Activated CD4-positive, alpha-beta T cell treated with anti-CD3 and anti-CD28 coated beads, Interleukin-2, Interleukin-4, amounts not matched to agents 100 ng/mL and 50 ng/mL, durations not matched to agents 16 hours and 8 hours (primary cell): Measurements from ENCODE around the gene UAP1L1.

Experiments
- DNase-seq: peaks from one replicate; pipeline ENCODE4 v3.0.0-alpha.2; 2020; ENCODE audit warnings: low spot score

The UAP1L1 gene

DNA sequence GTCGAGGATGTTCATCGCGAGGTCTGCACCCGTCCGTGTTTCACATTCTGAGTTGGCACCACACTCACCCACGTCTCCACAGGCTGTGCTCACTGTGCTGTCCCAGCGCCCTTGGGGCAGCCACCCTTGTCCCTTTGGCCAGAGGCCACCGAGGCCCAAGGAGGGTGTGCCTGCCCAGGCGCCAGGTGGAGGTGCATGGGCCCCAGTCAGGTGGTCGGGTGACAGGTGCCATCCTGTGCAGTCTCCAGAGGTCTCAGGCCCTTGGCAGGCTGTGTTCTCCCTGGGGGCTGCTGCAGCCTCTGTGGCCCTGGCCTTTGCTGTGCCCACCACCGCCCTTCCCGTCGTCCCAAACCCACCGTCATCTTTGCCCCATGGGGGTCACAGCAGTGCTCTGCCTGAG is 21.9 kb downstream of the UAP1L1 start:
- DNase-seq = no peak

DNA sequence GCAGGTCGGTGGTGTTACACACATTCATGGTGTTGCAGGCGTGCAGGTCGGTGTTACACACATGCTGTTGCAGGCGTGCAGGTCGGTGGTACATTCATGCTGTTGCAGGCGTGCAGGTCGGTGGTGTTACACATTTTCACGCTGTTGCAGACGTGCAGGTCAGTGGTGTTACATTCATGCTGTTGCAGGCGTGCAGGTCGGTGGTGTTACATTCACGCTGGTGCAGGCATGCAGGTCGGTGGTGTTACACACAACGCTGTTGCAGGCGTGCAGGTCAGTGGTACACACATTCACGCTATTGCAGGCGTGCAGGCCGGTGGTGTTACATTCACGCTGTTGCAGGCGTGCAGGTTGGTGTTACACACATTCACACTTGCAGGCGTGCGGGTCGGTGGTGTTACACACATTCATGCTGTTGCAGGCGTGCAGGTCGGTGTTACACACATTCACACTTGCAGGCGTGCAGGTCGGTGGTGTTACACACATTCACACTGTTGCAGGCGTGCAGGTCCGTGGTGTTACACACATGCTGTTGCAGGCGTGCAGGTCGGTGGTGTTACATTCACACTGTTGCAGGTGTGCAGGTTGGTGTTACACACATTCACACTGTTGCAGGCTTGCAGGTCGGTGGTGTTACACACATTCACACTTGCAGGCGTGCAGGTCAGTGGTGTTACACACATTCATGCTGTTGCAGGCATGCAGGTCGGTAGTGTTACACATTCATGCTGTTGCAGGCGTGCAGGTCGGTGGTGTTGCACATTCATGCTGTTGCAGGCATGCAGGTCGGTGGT is 26.1 kb downstream of the UAP1L1 start:
- DNase-seq = no peak

DNA sequence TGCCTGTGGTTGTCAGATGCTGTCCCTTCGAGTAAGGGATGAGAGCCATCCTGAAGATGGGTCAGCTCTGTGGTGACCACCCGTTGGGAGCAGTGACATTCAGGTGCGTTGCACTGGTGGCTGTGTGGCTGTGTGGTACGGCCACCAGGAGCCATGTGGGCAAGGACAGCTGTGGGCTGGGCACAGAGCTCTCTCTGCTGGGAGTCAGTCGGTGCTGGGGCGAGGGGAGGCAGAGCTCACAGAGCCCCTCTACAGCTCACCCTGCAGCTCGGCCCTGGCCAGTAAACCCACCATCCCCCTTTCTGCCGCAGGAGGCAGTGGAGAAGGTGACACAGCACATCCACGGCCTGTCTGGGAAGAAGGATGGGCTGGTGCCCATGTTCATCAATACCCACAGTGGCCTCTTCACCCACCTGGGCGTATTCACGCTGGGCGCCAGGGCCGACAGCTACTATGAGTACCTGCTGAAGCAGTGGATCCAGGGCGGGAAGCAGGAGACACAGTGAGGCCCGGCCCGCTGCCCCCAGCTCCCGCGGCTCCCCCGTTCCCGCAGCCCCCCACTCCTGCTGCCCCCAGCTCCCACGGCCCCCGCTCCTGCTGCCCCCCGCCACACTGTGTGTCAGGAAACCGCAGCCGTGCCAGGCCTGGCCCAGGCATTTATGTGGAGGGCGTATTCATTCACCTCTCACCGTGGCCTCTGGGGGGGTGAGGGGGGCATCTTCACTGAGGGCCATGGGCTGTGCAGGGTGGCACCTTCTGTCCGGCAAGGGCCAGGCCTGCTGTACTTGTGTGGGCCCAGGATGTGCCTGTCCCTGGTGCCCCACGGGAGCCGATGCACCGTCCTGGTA is 28.7 kb downstream of the UAP1L1 start:
- no peak for DNase-seq

DNA sequence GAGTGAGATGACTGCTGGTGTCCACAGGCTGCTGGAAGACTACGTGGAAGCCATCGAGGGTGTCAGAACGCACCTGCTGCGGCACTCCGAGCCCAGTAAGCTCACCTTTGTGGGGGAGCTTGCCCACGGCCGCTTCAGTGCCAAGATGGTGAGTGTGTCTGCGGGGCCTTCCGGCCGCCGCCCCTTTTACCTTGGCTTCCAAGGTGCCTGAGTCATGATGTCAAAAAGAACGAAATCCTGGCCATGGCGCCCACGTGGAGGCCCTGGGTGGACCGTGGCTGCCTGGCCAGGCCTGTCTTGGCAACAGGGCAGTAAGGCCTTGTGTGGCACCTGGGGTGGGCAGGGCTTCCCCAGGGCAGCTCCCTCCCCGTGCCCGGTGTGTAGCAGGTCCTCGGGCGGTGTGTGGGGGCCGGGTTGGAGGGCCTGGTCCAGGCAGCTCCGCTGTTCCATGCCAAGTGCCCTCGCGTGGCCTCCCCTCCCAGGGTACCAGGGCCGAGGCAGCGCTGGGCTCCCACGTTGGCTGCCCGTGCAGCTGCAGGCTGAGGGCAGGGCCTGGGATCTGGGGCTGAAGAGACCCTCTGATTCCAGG is 29.4 kb downstream of the UAP1L1 start:
- DNase-seq = no peak

DNA sequence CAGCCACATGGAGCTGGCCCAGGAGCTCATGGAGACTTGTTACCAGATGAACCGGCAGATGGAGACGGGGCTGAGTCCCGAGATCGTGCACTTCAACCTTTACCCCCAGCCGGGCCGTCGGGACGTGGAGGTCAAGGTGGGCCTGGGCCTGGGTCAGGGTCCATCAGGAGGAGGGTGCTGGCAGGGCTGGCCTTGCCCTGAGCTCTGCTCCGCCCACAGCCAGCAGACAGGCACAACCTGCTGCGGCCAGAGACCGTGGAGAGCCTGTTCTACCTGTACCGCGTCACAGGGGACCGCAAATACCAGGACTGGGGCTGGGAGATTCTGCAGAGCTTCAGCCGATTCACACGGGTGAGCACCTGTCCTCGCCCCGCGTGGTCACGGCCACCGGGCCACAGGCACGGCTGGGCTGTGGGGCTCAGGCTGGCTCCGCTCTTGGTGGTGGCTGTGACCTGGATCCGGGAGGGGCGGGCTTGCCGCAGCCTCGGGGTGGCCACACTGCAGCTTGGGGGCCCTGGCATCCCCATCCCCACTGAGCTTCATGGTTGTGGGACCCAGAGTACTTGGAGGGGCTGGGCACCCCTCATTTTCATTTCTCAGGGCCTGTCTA is 30.1 kb downstream of the UAP1L1 start:
- DNase-seq = no peak

DNA sequence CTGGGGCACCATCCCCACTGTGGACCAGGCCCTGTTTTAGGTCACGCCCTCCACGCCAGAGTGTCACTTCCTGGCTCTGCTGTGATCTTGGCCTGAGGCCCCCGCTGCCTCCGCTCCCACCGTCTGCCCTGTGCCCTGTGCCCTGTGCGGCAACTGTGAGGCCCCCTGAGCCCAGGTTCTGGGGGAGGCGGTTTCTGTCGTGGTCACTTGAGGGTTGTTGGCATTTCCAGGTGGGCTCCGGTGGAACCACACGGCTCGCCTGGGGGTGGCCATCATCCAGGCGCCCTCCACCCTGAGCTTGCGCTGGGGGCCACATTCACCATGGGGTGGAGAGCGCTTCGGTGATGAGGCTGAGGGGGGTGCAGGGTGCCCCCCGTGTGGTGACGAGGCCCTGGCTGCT is 30.7 kb downstream of the UAP1L1 start:
- DNase-seq = no peak

DNA sequence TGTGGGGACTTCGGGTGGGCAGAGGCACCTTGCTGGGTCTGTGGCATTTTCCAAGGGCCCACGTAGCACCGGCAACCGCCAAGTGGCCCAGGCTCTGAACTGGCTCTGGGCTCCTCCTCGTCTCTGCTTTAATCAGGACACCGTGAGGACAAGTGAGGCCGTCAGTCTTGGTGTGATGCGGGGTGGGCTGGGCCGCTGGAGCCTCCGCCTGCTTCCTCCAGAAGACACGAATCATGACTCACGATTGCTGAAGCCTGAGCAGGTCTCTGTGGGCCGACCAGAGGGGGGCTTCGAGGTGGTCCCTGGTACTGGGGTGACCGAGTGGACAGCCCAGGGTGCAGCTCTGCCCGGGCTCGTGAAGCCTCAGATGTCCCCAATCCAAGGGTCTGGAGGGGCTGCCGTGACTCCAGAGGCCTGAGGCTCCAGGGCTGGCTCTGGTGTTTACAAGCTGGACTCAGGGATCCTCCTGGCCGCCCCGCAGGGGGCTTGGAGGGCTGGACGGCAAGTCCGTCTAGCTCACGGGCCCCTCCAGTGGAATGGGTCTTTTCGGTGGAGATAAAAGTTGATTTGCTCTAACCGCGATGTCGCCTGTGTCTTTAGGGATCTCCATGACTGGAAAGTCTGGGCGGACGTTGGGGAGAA is 31.4 kb downstream of the UAP1L1 start:
- no peak for DNase-seq

DNA sequence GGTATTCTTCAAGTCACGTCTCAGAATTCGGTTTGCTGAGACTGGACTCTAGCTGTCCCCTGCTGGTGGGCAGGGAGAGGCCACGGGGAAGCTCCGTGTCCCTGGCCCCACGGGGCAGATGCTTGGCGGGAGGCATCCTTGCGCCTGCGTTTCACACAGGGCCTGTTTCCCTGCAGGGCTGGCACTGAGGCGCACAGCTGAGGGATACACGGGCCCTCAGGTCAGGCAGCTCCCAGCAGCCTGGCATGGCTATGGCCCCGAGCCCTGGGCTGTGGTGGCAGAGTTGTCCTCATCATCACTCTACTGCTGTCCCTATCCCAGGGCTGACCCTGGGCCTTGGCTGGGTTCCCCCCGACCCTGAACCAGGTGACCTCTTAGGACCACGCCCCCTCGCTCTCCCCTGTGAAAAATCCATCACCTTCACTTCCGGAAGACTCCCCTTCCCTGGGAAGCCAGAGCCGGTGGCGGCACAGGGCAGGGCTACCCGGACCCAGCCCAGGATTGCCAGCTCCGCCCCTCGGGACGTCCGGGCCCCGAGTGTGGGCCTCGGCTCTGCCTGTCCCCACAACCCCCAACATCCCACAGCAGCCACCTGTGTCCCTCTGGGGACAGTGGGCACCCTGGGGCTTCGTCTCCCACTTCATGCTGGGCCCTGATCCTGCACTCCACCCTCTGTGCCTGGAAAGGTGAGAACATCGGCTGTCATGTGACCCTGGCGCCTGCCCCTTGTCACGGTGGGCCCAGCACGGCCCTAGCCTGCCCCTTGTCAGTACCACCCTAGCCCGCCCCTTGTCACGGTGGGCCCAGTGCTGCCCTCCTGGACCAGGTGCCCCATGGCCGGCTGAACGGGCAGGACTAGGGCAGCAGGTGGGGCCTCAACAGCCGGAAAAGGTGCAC is 32.2 kb downstream of the UAP1L1 start:
- DNase-seq = no peak

DNA sequence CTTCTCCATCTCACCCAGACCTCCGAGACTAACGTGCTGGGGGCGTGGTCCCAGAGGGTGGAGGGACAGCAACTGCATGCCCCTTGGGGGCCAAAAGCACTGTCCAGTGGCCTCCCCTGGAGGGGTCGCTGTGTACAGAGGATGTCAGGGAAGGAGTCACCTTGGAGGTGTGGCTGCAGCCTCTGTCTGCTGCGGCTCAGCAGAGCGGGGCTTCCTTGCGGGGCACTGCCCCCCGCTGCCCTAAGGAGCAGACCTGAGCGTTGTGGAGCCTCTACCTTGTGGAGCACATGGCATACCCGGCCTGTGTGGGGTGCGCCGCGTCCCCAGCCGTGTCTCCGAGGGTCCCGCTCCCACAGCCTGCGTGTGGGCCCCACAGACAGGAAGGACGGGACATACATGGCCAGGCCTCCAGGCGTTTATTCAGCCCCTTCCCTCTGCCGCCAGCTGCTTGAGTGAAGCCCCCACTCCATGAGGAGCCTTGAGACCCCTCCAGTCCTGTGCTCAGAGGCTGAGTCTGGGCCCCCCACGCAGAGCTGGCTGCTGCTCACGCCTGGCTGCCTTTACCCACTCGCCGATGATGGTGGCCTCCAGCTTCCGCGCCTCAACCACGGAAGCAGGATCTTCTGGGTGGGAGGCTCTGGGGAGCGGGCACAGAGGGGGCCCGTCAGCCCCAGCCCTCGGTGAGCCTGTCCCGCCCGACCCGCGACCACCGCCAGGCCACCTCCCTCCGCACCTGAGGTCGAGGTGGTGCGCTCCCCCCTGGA is 33.0 kb downstream of the UAP1L1 start:
- DNase-seq = no peak

DNA sequence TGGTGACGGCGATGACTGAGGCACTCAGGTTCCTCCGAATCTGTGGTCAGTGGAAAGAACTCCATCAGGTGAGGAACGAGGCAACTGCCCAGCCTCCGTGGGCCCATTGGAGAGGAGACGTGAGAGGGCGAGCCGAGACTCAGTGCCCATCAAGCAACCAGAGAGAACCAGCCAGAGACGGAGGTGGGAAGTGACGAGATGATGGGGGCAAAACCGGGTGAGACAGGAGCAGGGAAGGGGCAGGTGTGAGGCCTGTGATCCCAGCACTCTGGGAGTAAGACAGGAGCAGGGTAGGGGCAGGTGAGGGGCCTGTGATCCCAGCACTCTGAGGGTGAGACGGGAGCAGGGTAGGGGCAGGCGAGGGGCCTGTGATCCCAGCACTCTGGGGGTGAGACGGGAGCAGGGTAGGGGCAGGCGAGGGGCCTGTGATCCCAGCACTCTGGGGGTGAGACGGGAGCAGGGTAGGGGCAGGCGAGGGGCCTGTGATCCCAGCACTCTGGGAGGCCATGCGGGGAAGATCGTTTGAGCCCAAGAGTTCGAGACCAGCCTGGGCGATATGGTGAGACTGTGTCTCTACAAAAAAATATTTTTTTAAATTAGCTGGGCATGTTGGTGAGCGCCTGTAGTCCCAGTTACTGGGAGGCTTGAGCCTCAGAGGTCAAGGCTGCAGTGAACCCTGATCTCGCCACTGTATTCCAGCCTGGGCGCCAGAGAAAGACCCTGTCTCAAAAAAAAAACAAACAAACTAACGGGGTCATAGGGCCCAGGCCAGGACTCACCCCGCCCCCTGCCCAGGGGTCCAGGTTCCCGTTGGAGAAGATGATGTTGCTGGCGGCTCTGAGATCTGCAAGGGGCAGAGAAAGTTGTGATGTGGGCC is 33.8 kb downstream of the UAP1L1 start:
- no peak for DNase-seq

DNA sequence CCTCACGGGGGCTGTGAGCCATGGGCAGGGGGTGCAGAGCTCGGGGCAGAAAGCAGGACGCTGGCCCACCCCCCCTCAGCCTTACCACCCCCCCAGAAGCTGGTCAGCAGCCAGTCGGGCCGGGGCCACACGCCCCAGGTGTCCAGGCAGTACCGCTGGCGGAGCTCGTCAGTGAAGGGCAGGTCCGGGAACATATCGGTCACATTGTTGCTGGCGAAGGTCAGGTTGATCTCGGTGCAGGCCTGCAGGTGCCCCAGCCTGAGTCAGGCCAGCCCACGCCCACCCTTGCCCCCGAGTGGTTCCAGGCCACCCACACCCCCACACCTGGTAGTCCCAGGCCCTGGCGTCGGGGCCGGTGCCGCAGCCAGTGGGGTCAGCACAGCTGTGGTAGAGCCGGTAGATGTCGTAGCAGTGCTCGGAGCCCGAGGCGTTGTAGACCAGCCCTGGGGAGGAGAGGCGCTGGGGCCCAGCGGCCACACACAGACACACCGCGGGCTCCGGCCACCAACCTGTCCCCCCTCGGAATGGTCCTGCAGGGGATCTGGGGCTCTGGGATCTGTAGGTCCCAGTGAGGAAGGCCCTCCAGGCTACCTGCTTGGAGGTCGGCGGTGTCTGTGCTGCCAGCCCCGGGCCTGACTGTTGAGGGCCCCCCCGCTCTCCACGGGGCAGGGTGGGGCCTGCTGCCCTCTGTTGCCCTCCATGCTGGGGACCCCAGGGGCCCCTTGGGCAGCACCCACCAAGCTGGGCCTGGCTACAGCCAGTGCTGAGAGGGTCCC is 34.7 kb downstream of the UAP1L1 start:
- DNase-seq = no peak

DNA sequence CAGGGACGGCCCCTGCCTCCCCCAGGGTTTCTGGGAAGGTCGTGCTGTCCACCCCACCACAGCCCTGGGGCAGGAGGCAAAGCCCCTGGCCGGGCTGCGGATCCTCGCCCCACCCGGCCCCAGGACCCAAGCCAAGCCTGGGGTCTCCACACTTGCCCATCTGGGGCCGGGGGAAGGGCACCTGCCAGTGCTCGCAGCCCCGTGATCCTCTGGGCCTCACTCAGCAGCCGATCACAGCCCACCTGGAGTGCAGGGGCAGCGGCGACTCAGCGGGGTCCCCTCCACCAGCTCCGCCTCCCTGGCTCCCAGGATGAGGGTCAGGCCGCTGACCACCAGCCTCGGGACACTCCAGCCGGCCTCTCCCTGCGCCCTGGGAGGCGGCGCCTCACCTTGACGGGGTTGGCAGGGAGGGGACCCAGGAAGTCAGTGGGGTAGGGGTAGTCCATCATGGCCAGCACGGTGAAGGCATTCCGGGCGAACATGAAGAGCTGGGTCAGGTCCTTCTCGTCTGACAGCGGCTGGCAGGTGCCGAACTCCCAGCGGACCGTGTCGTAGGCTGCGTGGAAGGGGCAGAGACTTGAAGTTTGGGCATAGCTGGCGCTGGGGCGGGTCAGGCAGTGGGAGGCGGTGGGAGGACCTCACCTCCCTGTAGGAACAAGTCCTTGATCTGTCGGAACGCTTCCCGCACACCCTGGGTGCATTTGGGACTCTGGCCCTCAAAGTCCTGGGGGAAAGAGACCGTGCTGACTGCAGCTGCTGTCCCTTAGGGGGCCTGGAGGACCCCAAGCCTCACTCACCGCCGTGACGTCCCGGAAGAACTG is 35.5 kb downstream of the UAP1L1 start:
- DNase-seq = no peak

DNA sequence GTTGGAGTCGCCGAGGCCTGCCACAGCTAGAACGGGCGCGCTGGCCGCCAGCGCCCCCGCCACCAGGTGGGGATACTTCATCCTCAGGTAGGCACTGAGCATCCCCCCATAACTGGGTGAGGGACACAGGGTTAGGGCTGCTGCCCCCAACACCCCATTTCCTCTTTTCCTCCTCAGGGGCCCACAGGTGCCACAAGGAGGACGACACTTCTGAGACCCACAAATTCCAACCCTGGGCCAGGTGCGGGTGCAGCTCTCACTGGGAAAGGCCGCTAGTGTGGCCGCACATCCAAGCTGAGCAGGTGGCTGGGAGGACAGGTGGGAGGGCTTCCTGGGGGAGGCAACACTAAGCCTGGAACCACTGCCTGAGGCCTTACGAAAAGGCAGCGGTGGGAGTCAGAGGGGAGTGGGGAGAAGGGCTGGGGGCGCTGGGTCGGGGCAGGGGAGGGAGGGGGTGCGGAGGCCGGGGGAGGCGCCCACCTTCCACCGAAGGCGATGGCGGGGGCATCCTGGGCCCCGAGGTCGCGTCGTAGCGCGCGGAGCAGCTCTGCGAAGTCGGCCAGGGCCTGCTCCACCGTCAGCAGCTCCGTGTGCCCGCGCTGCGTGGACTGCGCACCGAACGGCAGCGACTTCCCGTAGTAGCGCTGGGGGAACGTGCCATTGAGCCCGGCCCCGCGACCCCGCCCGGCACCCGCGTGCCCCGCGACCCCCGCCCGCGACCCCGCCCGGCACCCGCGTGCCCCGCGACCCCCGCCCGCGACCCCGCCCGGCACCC is 36.3 kb downstream of the UAP1L1 start:
- DNase-seq = no peak

DNA sequence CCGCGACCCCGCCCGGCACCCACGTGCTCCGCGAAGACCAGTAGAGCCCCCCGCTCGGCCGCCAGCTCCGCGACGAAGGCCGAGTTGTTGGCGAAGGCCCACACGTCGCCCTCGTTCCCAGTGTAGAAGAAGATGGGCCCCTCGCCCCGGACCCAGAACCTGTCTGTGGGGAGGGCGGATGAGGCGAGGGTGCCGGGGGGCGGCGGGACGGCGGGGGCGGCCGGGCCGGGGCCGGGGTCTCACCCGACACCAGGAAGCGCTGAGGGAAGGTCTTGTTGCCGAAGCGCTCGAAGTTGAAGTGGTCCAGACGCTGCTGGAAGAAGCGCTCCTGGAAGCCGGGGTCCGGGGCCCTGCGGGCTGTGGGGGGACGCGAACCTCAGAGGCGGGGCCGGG is 36.9 kb downstream of the UAP1L1 start:
- DNase-seq = no peak

DNA sequence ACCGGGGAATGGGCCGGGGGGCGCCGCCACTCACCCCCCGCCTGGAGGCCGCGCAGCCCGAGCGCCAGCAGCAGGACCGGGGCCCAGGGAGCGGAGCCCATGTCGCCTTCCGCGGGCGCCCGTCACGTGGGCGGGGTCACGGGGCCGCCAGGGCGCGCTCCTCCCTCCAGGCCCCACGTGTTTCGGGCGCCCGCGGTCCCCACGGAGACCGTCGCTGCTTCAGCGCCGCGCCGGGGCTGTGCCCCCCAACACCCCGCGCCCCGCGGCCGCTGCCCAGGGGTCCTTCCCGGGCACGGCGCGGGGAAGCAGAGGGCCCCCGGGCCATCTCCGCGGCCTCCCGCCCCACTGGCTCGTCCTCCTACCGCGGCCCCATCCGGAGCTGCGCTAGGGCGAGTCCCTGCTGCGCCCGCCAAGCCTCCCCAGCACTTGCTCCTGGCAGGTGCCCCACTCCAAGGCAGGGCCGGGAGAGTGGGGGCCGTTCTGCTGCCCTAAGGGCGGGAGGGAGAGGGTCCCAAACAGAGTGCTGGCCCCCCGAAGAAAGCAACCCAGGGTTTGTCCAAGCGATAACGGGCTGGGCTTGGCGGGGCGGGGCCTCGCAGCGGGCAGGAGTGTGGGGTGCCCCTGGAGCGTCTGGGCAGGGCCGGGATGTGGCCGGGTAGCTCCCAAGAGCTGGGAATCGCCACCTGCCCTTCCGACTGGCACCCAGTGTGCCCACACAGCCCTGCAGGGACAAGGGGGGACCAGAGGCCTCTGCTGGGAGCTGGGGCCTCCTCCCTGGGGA is 37.5 kb downstream of the UAP1L1 start, which contains the start of gene DPP7:
Gene DPP7 (minus strand): TSS at position 121 of the 781 bp plus-strand sequence. CDS start 20 bp downstream, at position 101.
- DNase-seq = peak; percentile 74
